Lung microvascular endothelial cell (primary cell): Measurements from ENCODE around the gene PKNOX1. TPM values are rescaled to one million over a fixed set of nuclear protein-coding genes. Genes with fewer than 3 reads are reported as not detected.
"Not testable (repeated sequence)": the region's sequence is repeated elsewhere in the genome, so short reads cannot be mapped to it uniquely, and the experiment has no call there.

Experiments used
- DNase-seq, 2 donors: peaks; one replicate each; pipeline versions ENCODE4 v3.0.0 to v3.0.0-alpha.2; 2010; ENCODE audit warnings: low read depth in 2 of 2
- total RNA-seq: library from RNA; depleted of rRNA; stranded (reverse); fragments of >200 nt; gene quantifications from 2 replicates; pipeline ENCODE4 v1.2.1, GENCODE V29; 2014

Gene PKNOX1
- total RNA-seq, 1 donor from 2014 or later = 8.9 TPM

DNA sequence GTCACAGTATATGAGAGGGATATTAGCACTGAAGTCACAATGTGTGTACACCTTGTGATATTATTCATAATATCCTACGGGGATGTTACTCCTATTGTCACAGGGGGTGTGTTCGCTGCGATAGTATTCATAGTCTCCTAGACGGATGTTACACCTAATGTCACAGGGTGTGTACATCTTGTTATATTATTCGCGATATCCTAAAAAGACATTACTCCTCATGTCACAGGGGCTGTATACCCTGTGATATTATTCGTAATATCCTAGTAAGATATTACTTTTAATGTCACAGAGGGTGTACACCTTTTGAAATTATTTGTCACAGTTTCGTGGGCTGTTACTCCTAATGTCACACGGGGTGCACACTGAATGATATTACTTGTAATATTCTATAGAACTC, 23.2 kb upstream of the PKNOX1 start:
- DNase-seq = not testable (repeated sequence)

DNA sequence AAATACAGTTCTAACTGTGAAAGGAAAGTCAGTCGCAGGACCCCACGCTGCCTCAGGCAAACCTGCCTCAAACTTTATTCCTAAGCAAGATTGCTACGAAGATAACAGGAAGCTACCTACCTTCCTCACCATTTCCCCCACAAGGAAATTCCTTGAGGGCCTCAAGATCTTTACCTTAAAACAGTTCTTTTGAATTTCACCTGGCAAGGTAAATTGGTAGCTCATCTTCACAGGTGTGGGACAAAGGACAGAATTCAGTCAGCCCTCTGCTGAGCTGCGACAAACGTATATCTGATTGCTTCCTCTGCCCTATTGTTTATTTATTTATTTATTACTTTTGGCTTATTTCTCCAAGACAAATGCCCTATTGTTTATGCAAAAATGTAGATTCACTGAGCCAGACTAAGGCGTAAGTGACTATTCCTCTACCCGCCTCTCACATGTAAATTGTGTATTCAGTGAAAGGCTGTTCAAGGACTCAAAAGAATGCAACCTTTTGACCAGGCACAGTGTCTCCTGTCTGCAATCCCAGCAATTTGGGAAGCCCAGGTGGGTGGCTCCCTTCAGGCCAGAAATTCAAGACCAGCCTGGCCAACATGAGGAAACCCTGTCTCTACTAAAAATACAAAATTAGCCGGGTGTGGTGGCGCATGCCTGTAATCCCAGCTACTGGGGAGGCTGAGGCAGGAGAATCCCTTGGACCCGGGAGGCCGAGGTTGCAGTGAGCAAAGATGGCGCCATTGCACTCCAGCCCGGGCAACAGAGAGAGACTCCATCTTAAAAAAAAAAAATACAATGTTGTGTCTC, 17.3 kb upstream of the PKNOX1 start:
- no peak for DNase-seq

DNA sequence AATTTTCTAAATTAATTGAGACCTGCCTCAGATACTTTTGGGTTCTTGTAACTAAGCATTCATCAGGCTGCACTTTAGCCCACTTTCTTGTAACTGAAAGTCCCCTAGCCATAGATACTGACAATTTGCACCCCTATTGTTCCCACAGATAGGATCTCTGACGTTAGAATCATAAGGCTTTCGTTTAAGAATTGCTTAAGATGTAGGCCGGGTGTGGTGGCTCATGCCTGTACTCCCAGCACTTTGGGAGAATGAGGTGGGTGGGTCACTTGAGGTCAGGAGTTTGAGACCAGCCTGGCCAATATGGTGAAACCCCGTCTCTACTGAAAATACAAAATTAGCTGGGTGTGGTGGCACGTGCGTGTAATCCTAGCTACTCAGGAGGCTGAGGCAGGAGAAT, 16.2 kb upstream of the PKNOX1 start:
- not testable (repeated sequence) for DNase-seq

DNA sequence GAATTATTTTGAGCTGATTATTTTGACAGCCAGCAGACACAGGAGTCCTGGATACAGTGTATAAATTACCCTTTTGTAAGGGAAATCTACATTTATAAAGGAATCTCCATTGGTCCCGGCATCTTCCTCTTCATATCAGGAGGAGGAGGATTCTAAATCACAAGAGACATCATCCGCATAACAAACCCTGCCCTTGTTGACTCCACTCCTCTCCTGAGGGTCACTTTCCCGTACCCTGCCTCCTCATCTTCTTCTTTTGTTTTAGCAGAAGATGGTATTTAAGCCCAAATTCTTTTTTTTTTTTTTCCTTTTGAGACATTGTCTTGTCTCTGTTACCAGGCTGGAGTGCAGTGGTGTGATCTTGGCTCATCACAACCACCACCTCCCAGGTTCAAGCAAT, 14.6 kb upstream of the PKNOX1 start:
- no peak for DNase-seq

DNA sequence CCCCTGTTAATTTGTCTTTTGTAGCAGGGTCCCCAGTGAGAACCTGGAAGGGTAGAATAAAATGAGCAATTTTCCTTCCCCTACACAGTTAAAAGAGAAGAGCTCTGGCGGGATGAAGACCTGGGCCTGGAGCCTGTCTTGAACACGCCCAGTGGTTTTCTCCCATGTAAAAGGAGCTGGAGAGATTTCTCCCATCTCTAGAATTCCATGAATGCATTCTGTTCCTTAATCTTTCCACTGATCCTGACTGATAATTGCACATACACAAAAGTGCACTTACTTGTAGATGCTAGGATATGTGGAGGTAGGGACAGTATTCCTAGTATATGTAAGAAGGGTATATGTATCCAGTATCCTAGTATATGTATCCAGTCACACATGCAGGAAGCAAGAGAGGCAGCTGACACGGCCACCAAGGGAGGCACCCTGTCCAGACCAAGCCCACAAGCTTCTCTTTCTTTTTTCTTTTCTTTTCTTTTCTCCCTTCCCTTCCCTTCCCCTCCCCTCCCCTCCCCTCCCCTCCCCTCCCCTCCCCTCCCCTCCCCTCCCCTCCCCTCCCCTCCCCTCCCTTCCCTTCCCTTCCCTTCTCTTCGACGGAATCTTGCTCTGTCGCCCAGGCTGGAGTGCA, 11.9 kb upstream of the PKNOX1 start:
- DNase-seq = no peak

DNA sequence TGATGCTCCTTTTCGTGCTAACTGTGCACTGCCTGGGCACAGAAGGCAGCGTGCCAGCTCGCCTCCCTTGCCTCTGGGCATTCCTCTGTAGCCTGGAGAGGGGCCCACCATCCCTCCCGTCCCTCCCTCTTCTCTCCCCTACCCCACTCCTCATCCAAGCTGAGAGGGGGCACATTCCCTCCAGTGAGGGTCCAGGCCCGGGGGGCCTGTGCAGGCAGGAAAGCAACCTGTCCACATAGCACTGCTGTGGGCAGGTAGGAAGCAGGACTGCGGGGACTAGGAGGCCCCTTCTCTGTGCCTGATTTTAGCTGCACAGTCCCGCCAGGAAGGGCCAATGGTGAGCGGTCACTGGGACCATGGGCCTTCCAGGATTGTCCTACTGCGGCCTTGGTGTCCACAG, 10.3 kb upstream of the PKNOX1 start:
- no peak for DNase-seq

DNA sequence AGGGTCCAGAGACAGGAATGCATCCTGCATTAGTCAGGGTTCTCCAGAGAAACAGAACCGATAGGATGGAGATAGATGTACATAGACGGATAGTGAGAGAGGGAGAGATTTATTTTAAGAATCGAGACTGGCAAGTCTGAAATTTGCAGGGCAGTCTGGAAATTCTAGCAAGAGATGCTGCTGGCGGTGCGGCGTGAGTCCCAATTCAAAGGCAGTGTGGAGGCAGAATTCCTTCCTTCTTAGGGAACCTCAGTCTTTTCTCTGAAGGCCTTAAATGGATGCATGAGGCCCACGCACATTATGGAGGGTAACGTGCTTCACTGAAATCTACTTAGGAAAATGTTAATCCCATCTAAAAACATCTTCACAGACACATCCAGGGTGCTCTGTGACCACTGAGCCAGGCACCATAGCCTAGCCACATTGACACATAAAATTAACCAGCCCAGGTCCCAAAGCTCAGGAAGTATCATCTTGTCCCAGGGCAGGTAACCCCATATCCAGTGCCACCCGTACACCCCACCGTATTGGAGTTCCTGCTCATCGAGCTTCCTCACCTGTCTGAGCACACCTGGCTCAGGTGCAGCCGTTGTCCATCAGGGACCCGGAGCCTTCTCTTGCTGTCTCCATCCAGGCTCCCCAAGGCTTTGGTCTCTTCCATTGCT, 9.7 kb upstream of the PKNOX1 start:
- DNase-seq = no peak

DNA sequence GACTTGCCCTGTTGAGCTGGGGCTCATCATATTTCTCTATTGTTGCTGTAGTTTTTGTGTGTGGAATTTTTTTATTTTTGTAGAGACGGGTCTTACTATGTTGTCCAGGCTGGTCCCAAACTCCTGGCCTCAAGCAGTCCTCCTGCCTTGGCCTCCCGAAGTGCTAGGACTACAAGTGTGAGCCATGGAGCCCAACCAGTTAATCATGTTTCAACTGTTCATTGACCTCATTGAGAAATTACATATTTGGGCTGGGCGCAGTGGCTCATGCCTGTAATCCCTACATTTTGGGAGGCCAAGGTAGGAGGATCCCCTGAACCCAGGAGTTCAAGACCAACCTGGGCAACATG, 9.2 kb upstream of the PKNOX1 start:
- no peak for DNase-seq

DNA sequence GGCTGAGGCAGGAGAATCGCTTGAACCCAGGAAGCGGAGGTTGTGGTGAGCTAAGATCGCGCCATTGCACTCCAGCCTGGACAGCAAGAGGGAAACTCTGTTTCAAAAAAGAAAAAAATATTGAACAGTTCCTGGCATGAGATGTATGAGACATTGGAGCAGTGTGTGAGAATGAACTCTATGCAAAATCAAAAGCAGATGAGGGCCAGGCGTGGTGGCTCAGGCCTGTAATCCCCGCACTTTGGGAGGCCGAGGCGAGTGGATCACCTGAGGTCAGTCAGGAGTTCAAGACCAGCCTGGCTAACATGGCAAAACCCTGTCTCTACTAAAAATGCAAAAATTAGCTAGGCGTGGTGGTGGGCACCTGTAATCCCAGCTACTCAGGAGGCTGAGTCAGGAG, 6.7 kb upstream of the PKNOX1 start:
- DNase-seq = not testable (repeated sequence)

DNA sequence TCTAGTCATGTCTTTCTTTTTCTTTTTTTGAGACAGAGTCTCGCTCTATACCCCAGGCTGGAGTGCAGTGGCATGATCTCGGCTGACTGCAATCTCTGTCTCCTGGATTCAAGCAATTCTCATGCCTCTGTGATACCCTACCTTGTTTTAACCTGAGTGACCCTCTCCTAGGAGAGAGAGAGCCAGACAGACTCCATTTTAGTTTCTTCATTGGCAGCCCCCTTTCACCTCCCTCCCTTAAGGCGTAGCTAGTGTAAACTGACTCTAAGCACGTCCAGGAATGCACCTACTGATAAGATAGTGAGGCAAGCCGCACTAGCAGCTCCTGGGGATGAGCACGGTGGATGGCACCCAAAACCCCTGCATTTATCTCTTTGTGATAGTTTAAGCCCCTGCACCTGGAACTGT, 5.2 kb upstream of the PKNOX1 start:
- DNase-seq = no peak

DNA sequence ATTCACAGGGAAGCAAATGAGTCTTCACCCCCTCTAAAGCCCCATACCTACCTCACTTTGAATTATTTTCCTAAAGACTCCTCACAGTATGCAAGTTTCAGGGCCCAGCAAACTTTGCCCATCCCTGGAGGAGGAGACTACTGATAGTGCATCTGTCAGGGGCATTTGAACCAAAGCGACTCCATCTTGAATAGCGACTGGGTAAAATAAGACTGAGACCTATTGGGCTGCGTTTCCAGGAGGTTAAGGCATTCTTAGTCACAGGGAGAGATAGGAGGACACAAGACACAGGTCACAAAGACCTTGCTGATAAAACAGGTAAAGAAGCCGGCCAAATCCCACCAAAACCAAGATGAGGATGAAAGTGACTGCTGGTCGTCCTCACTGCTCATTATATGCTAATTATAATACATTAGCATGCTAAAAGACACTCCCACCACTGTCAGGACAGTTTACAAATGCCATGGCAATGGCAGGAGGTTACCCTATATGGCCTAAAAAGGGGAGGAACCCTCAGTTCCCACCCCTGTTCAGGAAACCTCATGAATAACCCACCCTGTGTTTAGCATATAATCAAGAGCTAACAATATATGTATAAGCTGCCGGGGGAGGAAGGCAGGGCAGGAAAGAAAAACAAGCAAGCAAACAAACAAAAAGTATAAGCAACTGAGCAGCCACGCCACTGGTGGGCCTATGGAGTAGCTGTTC, 3.3 kb upstream of the PKNOX1 start:
- no peak for DNase-seq

DNA sequence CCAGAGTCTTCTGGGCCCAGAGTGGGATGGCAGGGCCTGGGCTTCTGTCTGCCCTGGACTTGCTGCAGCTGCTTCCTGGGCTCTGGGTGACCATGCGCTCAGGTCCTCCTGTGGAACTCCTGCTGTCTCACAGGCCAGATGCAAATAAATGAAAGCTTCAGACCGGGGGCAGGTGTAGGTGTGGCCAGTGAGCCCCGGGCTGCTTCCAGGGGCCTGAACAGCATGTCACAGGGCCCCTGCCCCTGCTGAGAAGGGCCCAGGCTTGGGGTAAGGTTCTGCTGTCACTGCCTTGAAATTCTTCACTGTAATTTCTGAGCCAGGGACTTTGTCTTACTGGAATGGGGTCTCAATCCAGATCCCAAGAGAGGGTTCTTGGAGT, 2.5 kb upstream of the PKNOX1 start:
- no peak for DNase-seq

DNA sequence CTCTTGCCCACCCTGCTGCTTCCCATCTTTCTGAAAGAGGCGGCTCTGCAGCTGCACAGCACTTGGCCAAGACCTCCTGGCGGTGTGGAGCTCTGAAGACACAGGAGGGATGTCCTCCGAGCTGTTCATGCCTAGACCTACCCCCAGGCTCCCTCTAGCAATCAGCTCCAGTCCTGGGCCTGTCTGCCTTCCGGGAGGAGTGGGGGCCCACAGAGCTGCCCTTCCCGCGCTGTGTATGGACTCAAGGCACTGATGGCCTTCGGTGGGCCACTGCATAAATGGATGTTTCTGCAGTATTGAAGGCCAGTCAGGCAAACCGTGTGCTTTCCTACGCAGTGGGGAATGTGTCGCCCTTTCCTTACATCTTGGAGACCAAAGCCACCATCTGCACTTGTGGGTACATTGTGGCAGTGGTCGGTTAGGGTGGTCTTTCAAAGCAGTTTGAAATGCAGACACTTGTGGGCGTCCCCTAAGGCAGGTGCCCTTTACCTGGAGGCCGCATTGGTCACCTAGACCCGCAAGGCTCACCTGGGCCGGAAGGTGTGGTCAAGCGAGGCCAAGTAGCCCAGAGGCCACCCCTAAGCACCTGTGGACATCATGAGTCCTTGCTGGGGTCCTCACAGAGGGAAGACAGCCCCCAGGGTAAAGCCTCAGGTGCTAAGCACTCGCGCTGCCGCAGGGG, 912 bp upstream of the PKNOX1 start:
- no peak for DNase-seq

DNA sequence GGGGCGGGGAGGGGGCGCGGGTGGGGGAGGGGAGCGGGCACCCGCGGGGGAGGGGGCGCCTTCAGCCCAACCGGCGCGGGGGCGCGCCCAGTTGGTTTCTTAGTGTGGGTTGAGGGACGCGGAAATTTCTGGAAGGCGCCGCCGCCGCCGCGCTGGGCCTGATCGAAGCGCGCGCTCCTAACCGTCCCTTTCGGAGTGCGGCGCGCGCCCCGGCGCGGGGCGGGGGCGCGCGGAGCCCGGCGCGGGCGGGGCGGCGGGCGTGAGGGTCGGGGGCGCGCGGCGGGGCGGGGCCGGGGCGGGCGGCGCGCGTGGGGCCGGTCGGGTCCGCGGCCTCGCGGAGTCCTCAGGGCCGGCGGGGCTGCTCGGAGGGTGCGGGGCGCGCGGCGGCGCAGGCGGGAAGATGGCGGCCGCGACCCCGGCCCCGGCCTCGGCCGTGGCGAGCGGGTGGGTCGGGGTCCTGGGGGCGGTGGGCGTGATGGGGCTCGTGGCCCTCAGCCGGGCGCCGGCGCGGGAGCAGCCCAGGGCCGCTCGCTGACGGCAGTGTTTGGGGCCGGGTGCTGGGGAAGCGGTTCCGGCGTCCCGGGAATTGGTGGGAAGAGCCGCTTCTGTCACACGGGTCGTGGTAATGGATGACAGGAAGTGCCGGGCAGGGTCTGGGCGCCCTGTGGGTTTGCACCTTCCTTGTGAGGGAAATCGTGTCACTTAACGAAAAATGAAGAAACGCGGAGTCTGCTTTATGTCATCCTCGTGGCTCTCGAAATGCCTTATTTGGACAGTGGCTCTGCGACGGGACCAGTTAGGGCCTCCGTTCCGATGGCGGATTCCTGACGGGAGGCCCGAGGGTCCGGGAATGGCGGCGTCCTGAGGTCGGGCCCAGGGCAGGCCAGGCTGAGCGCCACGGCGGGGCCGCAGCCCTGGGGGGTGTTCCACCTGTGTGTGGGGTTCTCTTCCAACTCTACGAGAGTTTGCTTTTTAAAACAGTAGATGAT, 764 bp downstream of the PKNOX1 start:
- DNase-seq = peak; percentile 60 to 65

DNA sequence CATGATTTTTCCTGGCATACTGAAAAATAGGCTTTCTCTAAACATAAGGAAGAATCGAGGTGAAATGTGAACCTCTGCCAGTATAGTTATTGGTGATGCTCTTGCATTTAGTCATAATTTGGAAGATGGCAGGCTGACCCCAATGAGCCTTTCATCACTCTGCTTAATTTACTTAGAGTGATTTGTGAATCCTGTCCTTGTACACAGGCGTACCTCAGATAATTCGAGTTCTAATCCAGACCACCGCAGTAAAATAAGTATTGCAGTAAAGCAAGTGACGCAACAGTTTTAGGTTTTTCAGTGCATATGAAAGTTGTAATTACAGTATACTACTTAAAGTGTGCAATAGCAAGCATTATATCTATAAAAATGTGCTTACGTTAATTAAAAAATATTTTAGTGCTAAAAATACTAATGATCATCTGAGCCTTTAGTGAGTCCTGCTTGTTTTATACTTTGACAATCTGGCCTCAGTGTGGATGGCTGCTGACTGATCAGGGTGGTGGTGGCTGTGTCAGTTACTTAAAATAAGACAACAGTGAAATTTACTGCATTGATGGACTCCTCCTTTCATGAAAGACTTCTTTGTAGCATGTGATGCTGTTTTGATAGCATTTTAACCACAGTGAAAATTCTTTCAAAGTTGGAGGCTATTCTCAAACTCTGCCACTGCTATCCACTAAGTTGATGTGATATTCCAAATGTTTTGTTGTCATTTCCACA, 1.7 kb downstream of the PKNOX1 start:
- no peak for DNase-seq

DNA sequence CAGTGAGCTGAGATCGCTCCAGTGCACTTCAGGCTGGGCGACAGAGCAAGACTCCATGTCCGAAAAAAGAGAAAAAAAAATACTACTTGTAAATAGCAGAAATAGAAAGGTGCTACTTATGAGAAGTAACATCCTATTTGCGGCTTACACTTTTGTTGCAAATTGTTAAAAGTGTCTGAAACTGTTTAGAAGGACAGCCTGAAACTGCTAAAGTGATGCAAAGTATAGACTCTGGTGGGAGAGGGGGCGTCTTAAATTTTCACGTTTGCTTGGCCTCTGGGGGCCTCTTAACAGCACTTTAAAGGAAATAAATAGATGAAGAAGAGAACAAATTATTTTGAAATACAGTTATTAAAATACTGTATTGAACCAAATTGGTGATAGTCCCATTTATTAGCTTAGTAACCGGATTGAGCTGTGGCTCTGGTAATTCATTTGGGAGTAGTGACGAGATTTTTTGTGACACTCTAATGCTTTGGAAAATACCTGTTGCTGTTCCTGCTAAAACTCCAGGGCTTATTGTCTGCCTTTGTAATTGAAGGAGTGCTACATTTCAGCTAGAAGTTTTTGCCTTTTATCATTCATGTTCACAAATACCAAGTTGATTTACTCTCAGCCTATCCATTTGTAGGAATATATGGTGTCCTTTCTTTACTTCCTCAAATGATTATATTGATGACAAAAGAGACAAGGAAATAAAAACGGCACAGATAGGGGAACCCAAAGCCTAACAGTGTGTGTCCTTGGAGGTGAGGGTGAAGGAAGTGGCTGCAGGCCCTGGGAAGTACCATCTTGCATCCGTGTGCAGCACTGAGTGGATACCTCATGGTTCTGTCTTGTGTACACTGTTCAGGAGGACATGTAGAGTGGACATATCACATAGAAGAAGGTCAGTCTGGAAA, 6.2 kb downstream of the PKNOX1 start:
- no peak for DNase-seq

DNA sequence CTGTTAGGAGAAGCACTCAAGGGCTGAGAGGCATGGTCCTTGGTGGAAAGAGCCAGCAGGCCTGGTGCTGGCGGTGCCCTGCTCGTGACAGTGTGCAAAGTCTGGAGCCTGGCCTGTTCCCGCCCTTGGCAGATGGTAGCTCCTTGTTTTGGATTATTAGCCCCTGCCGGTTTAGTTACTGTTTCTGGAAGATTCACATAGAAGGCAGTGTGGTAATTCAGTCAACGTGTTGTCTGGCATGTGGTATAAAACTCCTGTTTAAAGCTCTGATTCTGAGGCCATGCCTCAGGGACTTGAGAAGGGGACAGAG, 6.8 kb downstream of the PKNOX1 start:
- DNase-seq = no peak

DNA sequence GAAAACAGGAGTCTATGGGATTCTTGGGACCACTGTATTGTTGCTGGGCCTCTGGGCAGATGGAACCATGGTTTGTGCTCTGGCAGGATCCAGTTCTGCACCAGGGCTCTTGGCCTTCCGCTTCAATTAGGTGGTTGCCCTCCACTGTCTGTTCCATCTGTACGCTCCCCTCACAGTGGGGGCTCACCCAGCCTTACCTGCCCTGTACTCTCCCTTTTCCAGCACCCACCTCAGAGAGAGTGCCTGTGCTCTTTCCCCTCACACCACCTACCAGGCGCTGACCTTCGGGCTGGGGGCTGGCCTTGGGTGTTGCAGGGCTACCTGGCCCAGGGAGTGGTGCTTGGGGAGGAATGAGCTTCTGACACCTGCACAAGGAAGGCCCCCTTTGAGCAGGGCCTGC, 7.5 kb downstream of the PKNOX1 start:
- DNase-seq = no peak

DNA sequence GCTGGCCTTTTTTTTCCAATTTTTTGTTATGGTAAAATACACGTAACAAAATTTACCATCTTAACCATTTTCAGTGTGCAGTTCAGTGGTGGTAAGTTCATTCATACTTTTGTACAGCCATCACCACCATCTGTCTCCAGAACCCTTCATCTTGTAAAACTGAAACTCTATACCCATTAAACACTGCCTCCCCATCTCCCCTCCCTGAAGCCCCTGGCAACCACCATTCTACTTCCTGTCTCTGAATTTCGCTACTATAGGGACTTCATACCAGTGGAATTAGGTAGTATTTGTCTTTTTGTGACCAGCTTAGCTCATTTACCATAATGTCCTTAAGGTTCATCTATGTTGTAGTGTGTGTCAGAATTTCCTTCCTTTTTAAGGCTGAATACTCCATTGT, 8.7 kb downstream of the PKNOX1 start:
- peak in 1 of 2 donors; percentile 47 for DNase-seq
